Measurements from ENCODE around the gene NRSN2. TPM values are rescaled to one million over a fixed set of nuclear protein-coding genes. Genes with fewer than 3 reads are reported as not detected.
A peak's percentile ranks its signal among the peaks of the same experiment; 100 is the strongest.
"Not testable (repeated sequence)": the region's sequence is repeated elsewhere in the genome, so short reads cannot be mapped to it uniquely, and the experiment has no call there.

NRSN2 gene
- total RNA-seq, 1 donor from 2014 or later: 38.2 TPM

DNA sequence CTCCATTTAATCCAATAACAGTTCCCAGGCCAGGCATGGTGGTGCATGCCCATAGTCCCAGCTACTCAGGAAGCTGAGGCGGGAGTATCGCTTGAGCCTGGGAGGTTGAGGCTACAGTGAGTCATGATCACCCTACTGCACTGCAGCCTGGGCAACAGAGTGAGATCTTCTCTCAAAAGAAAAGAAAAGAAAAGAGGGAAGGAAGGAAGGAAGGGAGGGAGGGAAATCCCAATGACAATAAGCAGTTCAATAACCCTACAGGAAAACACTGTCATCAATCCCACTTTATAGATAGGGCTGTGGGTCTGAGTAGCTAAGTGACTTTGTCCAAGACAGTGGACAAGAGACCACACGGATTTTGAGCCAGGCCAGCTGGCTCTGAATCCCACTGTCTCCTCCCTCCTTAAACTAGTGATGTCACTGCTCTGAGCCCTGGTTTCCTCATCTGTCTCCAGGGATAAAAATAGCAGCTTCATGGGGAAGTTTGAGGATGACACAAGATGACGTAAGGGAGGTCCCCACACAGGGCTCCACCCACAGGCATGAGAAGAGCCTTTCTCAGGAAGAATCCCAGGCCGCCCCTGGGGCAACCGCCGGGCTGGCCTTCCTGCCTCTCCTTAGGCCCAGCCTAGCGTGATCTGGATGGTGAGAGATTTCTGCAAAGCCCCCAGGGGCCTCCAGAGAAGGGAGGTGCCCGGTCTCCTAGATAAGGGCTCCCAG is 26.4 kb downstream of the NRSN2 start:
- peak; percentile 57 for DNase-seq (ENCODE audit: low read depth)

DNA sequence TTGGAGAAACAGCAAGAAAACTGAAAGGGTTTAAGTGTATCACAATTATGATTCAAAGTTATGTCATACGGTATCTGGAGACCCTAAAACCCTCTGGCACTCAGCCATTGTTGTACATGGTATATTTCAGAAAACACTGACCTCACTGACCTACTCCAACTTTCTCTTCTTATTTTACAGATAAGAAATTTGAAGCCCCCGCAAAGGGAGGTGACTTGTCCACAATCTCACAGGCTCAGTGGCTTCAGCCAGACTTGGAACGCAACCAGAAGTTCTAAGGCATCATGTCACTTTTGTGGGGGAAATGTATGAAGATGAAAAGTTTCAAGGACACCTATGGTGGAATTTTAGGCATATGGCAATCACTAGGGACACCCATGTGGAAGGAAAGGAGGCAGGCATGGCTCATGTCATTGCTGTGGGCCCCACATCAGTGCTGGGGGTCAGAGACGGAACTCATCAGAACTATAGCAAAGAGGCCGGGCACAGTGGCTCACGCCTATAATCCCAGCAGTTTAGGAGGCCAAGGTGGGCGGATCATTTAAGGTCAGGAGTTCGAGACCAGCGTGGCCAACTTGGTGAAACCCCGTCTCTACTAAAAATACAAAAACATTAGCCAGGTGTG is 28.5 kb downstream of the NRSN2 start:
- DNase-seq (ENCODE audit: low read depth): no peak

DNA sequence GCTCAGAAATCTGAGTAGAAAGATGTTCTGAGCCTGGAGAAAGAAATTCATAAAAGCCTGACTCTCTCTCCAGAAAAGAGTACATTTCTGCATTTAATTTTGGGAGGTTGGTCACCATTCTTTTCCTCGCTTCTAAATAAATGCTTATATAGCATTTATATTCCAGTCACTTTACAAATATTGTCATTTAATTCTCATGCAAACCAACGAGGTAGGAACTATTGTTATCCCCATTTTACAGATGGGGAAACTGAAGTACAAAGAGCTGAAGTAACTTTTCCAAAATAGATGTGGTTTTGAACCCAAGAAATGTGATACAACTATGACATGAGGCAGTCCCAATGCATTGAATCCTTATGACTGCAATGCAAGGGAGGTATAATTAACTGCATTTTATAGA is 29.2 kb downstream of the NRSN2 start:
- no peak for DNase-seq (ENCODE audit: low read depth)

DNA sequence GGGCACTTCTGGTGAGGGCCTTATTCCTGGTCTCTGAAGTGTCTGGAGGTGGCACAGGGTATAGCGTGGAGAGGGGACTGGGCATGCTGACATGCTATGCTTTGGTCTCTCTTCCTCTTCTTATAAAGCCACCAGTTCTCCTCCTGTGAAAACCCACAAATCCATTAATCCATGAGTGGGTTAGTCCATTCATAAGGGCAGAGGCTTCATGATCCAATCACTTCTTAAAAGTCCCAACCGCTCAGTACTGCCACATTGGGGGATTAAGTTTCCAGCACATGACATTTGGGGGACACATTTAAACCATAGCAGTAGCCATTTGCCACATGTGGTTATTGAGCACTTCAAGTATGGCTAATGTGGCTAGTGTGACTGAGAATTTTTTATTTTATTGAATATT is 29.8 kb downstream of the NRSN2 start:
- peak; percentile 73 for DNase-seq (ENCODE audit: low read depth)

DNA sequence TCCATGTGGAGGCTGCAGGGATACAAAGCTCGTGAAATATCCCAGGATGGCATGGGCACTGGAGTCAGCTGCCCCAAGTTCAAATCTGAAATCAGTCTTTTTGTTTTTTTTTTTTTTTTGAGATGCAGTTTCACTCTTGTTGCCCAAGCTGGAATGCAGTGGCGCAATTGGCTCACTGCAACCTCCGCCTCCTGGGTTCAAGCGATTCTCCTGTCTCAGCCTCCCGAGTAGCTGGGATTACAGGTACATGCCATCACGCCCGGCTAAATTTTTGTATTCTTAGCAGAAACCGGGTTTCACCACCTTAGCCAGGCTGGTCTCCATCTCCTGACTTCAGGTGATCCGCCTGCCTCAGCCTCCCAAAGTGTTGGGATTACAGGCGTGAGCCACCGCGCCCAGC is 30.7 kb downstream of the NRSN2 start:
- DNase-seq (ENCODE audit: low read depth): not testable (repeated sequence)

DNA sequence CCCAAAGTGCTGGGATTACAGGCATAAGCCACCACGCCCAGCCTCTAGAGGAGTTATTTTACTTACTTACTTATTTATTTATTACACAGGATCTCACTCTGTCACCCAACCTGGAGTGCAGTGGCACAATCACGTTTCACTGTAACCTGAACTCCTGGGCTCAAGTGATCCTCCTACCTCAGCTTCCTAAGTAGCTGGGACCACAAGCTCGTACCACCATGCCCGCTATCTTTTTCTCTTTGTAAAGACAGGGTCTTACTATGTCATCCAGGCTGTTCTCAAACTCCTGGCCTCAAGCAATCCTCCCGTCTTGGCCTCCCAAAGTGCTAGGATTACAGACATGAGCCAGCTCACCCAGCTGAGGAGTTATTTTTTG is 32.0 kb downstream of the NRSN2 start:
- no peak for DNase-seq (ENCODE audit: low read depth)

DNA sequence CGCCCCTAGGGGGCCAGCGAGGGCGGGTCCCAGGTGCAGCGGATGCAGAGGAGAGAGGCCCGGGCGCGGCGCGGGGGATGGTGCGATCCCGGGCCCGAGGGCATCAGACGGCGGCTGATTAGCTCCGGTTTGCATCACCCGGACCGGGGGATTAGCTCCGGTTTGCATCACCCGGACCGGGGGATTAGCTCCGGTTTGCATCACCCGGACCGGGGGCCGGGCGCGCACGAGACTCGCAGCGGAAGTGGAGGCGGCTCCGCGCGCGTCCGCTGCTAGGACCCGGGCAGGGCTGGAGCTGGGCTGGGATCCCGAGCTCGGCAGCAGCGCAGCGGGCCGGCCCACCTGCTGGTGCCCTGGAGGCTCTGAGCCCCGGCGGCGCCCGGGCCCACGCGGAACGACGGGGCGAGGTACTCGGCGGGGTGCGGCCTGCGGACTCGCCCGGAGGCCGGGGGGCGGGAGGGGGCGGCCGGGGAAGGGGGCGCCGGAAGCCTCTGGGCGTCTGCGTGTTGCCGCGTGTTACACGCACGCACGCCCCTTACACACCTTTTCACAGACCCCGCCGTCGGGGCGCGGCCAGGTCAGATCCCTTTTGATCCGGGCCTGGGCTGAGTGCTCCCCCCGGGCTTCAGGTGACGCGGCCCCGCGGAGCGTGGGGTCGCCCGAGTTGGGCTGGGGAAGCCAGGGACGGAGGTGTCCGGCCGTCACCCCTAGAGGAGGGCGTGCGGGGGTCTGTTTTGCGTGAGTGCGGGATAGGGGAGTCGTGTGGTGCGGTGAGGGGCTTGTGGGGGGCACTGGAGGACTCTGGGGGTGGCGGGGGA is 34.1 kb downstream of the NRSN2 start:
- DNase-seq (ENCODE audit: low read depth): no peak

DNA sequence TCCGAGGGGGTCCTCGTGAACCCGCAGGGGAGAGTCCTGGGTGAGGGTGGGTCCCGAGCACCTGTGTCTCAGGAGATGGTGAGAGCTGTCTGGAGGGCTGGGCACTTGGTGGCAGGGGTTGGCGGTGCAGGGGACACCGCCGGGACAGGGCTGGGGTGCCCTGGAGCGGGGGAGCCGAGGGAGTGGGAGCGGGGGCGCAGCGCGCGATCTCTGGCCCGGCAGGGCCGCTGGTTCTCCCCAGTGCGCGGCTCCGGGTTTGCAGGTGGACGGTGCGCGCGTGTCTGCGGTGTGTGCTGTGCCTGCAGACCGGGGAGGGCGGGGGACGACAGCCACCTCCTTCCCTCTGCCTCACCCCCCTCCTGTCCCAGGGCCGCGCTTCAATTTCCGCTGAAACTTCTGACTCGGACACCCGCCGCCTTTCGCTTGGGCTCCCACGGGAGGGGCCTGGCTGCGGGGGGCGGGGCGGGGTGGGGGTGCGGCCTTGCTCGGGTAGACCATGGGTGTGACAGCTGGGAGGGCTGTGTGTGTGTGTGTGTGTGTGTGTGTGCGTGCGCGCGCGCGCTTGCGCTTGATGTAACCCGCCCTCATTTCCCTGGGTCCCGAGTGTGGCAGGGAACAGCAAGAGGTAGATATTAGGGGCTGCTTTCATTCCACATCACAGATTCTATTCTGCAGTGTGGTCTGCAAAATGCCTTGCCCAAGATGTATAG is 34.8 kb downstream of the NRSN2 start:
- DNase-seq (ENCODE audit: low read depth): peak; percentile 53

DNA sequence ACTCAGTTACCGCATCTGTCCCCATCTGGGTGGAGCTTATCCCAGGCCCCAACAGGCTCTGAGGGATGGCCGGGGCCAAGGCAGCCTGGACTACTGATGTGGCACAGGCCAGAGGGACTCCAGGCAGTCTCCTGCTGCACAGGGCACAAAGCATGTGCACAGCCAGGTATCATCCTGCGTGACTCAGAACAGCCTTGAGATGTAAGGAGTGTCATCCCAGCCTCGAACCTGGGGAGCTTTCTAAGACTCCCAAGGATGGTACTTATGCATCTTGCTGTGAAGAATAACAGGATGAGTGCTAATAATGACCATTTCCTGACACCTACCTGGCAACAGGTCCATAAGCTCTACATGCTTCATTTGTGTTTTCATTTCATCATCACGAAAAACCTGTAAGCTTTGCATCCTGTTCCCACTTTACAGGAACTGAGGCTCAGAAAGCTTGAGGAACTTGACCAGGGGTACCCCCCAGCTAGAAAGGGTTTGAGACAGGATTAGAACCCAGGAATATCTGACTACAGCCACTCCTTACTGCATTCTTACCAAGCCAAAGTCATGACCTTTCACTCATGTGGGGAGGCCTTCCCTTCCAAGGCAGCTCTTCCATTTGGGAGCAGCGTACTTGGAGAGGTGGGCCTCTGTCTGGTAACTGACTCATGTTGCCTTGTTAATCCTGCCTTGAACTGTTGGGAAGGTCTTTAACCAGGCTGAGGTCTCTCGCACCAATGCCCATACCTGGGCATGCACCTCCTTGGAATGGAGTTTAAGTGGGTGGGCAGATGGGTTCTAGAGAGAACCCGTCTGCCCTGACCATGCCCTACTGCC is 35.6 kb downstream of the NRSN2 start:
- no peak for DNase-seq (ENCODE audit: low read depth)

DNA sequence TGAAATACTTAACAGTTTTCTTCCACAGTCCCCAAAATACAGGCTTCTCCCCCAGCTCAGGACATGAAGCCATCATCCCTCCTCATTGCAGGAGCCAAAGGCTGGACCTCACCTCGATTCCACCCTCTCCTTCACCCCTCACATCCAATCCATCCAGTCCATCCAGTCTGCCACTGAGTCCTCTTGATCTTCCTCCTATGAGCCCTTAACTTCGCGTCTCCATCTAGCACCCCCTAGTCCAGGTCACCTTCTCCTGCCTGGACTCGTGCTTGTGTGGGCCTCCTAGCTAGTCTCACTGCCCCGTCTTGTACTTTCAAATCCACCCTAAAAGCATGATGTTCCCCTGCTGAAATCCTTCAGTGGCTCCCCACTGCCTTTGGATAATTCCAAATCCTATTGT is 37.0 kb downstream of the NRSN2 start:
- DNase-seq (ENCODE audit: low read depth): no peak

DNA sequence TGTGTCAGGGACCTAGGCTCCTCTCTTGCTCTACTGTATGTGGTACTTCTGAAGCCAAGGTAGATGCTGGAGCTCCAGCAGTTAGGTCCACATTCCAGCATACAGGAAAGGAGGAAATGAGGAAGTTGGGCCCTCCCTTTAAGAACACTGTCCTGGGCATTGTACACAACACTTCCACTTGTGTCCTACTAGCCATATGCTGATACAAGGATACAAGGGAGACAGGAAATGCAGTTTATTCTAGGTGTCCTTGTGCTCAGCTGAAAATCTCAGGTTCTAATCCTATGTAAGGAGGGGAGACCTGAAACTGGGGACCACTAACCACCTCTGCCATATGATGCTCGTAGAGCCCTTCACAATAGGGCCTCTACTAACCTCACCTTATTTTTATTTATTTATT is 37.8 kb downstream of the NRSN2 start:
- DNase-seq (ENCODE audit: low read depth): no peak

DNA sequence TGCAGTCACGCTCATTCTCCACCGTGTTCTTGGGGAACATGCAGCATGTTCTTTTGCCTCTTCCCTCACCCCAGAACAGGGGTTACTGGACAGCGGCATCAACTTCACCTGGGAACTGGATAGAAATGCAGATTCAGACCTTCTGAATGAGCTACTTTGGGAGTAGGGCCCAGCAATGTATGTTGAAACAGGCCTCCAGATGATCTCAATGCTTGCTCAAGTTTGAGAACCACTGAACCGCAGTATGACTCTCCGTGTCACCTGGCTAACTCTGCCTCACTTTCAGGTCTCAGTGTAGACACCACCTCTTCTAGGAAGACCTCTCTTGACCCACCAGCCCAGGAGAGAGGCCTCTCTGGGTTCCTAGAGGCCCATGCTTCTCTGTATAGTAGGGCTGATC is 38.5 kb downstream of the NRSN2 start:
- no peak for DNase-seq (ENCODE audit: low read depth)

DNA sequence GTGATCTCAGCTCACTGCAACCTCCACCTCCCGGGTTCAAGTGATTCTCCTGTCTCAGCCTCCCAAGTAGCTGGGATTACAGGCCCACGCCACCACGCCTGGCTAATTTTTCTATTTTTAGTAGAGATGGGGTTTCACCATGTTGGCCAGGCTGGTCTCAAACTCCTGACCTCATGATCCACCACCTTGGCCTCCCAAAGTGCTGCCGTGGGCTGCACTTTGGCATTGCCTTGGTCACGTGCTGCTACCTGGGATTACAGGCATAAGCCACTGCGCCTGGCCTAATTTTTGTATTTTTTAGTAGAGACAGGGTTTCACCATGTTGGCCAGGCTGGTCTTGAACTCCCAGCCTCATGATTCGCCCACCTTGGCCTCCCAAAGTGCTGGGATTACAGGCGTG is 39.7 kb downstream of the NRSN2 start:
- not testable (repeated sequence) for DNase-seq (ENCODE audit: low read depth)

DNA sequence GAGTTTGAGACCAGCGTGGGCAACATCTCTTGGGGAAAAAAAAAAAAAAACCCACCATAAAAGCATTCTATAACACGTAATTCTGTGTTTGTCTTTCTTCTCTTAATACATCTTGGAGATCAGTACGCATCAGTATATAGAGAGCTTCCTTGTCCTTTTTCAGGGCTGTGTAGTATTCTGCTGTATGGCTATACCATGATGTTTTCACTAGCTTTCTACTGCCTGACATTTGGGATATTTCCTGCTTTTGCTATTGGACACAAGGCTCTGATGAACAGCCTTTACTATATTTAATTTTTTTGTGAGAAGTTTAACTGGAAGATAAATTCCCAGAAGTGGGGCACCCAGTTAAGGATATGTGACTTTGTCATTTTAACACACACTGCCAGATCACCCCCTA is 40.6 kb downstream of the NRSN2 start:
- no peak for DNase-seq (ENCODE audit: low read depth)

DNA sequence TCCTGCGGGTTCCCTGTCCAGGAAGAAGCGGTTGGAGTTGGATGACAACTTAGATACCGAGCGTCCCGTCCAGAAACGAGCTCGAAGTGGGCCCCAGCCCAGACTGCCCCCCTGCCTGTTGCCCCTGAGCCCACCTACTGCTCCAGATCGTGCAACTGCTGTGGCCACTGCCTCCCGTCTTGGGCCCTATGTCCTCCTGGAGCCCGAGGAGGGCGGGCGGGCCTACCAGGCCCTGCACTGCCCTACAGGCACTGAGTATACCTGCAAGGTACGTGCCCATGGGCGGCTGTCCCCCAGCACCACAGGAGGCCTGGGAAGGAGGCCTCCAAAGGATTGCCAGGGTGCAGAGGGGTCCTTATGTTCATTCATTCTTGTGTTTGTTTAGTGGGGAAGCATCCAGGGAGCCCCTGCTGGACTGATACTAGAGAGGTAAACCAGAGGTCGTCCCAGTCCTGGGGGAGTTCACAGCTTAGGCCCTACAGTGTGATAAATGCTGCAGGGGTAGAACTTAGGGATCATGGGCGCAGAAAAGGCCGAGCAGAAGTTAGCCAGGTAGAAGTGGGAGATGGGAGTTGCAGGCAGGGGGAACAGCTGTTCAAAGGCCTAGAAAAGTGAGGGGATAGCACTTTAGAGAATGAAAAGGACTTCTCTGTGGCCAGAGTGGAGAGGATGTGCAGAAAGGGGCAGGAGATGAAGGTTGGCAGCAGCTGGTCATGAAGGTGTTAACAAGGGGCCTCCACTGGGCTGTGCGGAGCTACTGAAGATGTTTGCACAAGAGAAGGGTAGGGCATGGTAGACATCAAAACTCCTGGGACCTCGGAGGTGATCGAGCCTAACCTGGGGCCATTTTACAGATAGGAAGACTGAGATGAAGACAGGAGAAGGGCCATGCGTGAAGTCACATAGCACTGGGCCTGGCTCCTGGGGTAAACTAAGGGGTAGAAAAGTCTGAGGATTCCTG is 41.4 kb downstream of the NRSN2 start:
- no peak for DNase-seq (ENCODE audit: low read depth)

DNA sequence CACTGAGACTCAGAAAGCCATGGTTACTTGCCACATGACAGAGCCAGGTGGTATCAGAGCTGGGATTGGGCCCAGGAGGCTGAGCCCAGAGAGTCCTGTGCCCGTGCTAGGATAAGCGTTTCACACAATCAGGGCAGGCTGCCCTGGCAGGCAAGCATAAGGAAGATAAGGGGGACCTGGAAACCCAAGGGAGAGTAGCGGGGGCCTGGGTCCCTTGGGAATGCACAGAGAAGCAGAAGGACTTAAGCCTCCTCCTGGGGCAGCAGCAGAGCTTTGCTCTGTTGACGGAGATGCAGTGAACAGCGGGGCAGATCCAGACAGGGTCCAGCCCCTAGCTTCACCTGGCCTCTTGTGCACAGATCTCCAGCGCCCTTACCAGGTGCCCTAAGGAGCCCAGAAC is 42.3 kb downstream of the NRSN2 start:
- DNase-seq (ENCODE audit: low read depth): no peak

DNA sequence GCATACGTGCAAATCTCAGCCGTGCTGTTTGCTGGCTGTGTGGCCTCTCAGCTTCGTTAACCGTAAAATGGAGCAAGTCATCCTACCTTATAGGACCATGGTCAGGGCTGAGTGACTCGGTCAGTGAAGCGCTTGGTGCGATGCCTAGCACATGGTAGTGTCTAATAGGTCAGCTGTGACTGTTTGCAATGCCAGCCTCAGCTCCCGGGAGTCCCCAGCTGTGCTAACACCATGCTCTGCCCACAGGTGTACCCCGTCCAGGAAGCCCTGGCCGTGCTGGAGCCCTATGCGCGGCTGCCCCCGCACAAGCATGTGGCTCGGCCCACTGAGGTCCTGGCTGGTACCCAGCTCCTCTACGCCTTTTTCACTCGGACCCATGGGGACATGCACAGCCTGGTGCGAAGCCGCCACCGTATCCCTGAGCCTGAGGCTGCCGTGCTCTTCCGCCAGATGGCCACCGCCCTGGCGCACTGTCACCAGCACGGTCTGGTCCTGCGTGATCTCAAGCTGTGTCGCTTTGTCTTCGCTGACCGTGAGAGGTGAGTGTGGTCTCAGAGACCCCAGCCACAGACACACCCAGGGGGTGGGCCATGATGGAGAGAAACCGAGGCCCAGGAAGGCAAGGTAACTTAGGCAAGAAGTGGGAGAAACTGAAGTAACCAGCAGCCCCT is 44.3 kb downstream of the NRSN2 start:
- no peak for DNase-seq (ENCODE audit: low read depth)

DNA sequence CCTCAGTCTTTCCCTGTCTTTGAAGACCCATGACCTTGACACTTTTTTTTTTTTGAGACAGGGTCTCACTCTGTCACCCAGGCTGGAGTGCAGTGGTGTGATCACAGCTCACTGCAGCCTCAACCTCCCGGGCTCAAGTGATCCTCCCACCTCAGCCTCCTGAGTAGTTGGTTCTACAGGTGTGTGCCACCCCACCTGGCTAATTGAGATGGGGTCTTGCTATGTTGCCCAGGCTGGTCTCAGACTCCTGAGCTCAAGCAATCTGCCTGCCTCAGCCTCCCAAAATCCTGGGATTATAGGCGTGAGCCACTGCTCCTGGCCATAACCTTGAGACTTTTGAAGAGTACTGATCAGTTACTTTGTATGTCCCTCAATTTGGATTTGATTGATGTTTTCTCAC is 46.4 kb downstream of the NRSN2 start:
- DNase-seq (ENCODE audit: low read depth): not testable (repeated sequence)

DNA sequence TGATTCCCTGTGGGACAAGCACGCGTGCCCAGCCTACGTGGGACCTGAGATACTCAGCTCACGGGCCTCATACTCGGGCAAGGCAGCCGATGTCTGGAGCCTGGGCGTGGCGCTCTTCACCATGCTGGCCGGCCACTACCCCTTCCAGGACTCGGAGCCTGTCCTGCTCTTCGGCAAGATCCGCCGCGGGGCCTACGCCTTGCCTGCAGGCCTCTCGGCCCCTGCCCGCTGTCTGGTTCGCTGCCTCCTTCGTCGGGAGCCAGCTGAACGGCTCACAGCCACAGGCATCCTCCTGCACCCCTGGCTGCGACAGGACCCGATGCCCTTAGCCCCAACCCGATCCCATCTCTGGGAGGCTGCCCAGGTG is 49.3 kb downstream of the NRSN2 start:
- DNase-seq (ENCODE audit: low read depth): no peak
